GM21717 (cell line): ENCODE data around the gene DBNDD1.
"Not testable (repeated sequence)": the region's sequence is repeated elsewhere in the genome, so short reads cannot be mapped to it uniquely, and the experiment has no call there.

Experiments used
- ATAC-seq: cut with Tn5 transposase; IDR thresholded peaks from one replicate; pipeline ENCODE4 v1.9.1; 2021; ENCODE audit warnings: mild to moderate bottlenecking, moderate library complexity; ENCODE audit not compliant: unreplicated experiment

Gene DBNDD1

GRCh38 chr16:90018652-90019542, at the start of gene DBNDD1:
TSS of gene DBNDD1 (minus strand) at chr16:90019456. CDS start at chr16:90019341, 115 bp downstream.
- ATAC-seq = no peak

- ATAC-seq = no peak
These were observed 42.2 kb upstream of the DBNDD1 start for GRCh38 chr16:90061437-90061836.

DNA sequence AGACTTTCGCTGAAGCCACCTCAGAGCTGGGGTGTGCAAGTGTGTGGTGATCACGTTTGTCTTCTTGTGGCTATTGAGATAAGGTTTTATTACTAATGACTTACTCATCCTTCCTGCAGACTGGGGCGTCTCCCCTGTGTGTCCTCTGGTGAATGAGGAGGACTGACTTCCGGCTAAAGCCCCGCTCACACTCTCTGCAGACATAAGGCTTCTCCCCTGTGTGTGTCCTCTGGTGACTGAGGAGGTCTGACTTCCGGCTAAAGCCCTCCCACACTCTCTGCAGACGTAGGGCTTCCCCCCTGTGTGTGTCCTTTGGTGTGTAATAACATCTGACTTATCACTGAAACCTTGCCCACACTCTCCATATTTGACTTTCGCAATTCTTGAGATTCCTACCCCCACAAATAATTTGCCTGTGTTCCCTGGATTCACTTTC, 38.5 kb upstream of the DBNDD1 start:
- no peak for ATAC-seq

- not testable (repeated sequence) for ATAC-seq
These were observed 37.3 kb upstream of the DBNDD1 start for GRCh38 chr16:90056521-90056920.

GRCh38 chr16:90055371-90055770, 36.1 kb upstream of the DBNDD1 start:
- no peak for ATAC-seq

GRCh38 chr16:90054554-90054953, 35.3 kb upstream of the DBNDD1 start:
- no peak for ATAC-seq

GRCh38 chr16:90053902-90054500, 34.7 kb upstream of the DBNDD1 start:
- ATAC-seq = no peak

GRCh38 chr16:90050969-90051368, 31.7 kb upstream of the DBNDD1 start:
- ATAC-seq = no peak

DNA sequence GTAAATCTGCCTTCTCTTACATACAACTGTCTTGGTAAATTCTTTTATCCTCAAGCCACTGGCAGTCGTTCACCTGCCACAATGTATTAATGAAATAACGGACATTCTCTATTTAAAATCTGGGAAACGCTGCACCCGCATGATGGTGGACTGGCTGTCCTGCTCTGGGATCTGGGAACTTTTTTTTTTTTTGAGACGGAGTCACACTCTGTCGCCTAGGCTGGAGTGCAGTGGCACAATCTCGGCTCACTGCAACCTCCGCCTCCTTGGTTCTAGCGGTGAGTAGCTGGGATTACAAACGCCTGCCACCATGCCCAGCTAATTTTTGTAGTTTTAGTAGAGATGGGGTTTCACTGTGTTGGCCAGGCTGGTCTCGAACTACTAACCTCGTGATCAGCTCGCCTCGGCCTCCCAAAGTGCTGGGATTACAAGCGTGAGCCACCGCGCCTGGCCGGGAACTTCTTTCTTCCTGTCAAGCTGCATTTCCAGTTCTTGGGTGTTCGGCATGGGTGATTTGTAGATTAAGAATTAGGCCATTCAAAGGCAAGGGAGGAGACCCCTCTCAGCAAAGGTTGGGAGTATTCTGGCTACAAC, 29.6 kb upstream of the DBNDD1 start:
- no peak for ATAC-seq

DNA sequence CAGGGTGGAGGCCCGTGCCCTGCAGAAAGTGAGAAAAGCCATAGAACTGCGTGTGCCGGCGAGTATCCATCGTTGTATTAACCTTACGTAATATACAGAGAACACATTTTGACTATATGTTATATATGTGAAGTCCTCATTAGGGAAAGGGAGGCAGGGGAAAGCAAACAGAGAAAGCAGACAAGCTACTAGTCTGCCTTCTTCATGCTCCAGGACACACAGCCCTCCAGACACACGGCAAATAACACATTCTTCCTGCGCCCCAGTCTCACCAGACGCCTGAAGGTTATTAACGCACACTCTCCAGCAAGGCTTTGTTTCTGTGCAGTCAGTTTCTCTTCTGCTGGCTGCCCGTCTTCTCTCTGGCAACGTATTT, 29.1 kb upstream of the DBNDD1 start:
- ATAC-seq = no peak

- ATAC-seq = no peak
These were observed 28.6 kb upstream of the DBNDD1 start for GRCh38 chr16:90047714-90048346.

DNA sequence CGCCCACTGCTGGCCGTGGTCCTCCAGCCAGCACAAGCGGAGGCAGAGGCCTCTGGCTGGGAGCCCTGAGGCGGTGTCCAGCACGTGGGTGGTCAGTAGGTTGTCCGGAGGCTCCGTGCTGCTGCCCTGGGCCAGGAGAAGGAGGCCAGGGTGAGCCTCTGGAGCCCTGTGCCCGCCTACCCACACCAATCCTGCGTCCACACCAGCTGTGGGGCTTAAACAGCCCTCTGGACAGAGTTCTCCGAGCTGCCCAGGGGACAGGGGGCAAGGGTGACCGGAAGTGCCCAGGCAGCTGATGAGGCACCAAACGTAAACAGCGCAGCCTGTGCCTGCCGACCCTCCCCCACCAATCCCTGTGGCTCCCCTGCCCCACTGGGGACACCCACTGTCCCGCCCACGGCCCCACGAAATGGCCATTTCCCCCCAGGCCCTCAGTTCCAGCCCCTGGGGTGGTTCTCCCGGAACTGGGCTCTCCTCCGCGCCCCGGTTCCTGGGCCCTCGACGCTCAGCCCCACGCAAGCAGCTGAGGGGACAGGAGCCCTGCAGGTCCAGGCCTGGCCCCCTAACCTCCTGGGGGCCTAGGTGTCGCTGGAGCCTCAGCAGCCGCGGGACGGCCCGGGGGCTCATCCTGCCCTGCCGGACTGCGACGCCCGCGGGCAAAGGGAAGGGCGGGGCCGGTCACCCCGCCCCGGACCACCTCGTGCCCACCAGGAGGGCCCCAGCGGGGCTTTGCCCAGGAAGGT, 27.9 kb upstream of the DBNDD1 start:
- ATAC-seq = no peak

- no peak for ATAC-seq
These were observed 27.1 kb upstream of the DBNDD1 start for GRCh38 chr16:90046122-90046970.

DNA sequence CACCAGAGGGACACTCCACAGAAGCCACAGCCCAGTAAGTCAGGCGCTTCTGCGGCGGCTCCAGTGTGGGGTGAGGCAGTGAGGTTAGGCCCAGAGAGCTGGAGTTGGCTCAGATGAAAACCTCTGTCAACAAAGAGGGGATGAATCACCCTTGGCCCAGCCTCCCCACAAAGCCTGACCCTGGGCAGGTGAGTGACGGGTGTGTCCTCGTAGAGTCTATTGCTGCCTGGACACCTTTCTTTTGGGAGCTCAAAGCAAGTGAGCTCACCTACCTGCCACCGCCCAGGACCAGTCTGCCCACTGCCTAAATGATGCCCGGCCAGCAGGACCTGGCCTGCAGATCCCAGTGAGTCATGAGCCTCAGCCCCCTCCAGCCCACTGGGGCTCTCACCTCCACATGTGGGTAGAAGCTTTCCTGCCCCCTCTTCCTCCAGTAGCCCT, 24.9 kb upstream of the DBNDD1 start:
- ATAC-seq = no peak

- ATAC-seq = no peak
These were observed 24.3 kb upstream of the DBNDD1 start for GRCh38 chr16:90043526-90043925.

DNA sequence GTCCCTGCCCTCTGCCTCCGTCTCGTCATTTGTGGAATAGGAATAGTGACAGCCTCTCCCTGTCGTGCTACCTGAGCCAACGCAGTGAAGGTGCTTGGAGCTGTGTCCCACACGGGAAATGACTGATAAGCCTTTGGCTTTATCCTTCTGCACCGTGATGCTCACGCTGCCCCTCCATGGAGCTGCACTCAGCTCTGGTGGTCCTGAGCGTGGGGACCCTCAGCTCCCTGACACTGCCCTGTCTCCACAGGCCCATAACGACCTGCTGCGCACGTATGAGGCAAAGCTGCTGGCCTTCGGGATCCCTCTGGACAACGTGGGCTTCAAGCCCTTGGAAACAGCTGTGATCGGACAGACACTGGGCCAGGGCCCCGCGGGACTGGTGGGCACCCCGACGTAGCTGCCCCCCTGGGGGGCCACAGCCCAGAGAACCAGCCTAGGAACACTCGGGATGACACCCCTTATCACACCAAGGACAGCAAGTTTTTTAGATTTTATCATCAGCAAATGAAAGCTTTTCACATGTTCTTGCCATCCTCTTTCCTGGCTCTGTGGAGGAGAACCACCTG, 23.8 kb upstream of the DBNDD1 start:
- no peak for ATAC-seq

- no peak for ATAC-seq
These were observed 22.7 kb upstream of the DBNDD1 start for GRCh38 chr16:90041896-90042473.

DNA sequence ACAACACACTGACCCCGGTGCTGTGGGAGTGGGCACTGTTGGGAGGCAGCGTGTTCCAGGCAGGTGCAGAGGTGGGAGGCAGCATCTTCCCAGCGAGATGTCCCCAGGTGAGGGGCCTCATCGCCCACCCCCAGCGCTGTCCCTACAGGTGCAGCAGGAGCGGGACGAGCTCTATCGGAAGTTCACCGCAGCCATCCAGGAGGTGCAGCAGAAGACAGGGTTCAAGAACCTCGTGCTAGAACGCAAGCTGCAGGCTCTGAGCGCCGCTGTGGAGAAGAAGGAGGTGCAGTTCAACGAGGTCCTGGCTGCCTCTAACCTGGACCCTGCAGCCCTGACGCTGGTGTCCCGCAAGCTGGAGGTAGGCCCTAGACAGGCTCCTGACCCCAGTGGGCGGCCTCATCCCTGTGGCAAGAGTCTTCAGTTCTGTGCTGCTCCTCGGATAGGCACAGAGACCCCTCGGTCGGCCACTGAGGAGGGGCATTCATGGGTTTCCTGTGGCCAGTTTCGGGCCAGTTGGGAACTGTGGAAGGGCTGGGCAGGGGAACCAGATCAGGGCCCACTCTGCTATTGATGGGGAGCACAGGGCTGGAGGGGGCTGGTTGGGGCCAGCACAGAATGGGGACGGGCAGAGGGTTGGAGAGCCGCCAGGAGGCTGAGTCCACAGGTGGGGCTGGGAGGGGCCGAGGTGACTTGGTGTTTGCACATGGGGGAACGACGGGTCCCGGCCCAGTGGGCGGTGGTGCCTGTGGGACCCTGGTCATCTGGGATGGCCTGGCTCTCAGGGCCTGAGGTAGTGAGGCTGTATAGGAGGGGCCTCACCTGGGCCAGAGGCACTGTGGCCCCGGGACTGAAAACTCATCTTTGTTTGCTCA, 21.1 kb upstream of the DBNDD1 start:
- no peak for ATAC-seq
